HFF-Myc (cell line): Measurements from ENCODE around the gene SUCLG2.
A peak's percentile ranks its signal among the peaks of the same experiment; 100 is the strongest.

Experiments used
- DNase-seq: peaks from one replicate; pipeline ENCODE4 v3.0.0-alpha.2; 2011; ENCODE audit warnings: low read depth; ENCODE audit errors: extremely low read depth
- H3K4me3 ChIP-seq: replicated peaks from 2 replicates; pipeline ENCODE4 v1.5.1; 2011; ENCODE audit warnings: low read depth, mild to moderate bottlenecking, control low read depth, low read length
- TF ChIP-seq, protein P1 (sequence below): IDR thresholded peaks from 2 replicates; pipeline ENCODE4 v1.5.1; 2012; ENCODE audit warnings: mild to moderate bottlenecking, low read depth, low read length, control low read depth; ENCODE audit errors: missing control alignments

SUCLG2 gene

DNA sequence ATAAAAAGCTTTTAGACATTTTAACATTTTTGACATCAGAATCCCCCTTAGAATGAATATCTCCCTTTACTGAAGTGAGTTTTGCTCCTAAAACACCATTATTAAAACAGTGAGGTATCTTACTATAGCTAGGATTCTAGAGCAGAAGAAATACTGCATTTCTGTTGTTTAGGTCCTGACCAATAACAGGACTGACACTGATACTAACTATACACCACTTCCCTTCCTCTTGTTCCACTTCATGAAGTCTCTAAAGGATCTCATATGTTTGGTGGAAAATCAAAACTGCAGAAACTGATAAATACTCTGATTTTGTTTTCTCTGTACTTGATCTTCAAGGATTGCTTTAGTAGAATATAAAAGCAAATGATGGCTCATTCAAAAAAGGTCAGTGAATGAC is 230.7 kb downstream of the SUCLG2 start:
- no peak for DNase-seq
- TF ChIP-seq, protein P1, sequence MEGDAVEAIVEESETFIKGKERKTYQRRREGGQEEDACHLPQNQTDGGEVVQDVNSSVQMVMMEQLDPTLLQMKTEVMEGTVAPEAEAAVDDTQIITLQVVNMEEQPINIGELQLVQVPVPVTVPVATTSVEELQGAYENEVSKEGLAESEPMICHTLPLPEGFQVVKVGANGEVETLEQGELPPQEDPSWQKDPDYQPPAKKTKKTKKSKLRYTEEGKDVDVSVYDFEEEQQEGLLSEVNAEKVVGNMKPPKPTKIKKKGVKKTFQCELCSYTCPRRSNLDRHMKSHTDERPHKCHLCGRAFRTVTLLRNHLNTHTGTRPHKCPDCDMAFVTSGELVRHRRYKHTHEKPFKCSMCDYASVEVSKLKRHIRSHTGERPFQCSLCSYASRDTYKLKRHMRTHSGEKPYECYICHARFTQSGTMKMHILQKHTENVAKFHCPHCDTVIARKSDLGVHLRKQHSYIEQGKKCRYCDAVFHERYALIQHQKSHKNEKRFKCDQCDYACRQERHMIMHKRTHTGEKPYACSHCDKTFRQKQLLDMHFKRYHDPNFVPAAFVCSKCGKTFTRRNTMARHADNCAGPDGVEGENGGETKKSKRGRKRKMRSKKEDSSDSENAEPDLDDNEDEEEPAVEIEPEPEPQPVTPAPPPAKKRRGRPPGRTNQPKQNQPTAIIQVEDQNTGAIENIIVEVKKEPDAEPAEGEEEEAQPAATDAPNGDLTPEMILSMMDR, result no peak
- H3K4me3 ChIP-seq, result no peak overlapping the region

DNA sequence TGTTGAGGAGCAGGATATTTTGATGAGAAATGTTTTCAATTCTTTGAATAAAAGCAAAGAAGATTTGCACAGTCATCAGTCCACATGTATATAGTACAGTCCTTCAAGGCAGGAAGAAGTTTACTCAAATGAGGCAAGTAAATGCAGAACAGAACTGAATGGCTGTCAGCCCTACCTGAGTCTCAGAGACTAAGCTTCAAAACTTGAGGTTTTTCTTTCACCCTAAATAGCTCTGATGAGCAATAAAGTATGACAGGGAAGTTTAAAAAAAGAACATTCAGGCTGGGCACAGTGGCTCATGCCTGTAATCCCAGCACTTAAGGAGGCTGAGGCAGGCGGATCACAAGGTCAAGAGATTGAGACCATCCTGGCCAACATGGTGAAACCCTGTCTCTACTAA is 232.5 kb downstream of the SUCLG2 start:
- H3K4me3 ChIP-seq, result no peak overlapping the region
- DNase-seq, result no peak
- TF ChIP-seq, protein P1, result no peak

DNA sequence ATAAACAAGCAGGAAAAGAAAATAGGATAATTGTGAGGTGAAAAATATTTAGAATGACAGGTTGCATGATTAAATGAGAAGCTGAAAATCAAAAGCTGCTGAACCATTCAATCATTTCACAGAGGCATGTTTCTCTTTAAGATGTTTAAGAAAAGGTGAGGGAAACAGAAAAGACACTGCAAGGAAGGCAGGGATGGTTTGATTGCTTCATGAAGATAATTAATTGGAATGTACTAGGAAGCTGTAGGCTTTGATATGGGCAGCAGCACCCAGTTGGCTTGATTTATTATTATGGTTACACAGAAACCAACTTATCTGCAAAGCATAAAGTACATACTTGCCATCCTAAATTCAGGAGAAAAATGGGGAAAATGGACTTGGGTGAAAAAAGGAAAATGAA is 234.6 kb downstream of the SUCLG2 start:
- no peak overlapping the region for H3K4me3 ChIP-seq
- no peak for DNase-seq
- TF ChIP-seq, protein P1, result no peak

DNA sequence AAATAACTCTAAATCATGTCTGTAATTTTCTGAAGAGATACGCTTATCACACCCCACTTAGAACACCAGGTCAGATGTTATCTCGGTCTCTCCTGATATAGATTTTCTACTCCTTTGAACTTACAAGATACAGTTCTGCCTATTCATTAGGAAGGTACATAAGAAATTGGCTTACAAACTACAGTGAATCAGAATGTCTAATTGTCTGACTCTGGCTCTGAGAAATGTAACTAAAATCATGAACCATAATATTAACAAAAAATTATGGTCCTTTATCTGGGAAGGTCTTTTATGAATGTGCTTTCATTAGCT is 235.2 kb downstream of the SUCLG2 start:
- no peak for DNase-seq

DNA sequence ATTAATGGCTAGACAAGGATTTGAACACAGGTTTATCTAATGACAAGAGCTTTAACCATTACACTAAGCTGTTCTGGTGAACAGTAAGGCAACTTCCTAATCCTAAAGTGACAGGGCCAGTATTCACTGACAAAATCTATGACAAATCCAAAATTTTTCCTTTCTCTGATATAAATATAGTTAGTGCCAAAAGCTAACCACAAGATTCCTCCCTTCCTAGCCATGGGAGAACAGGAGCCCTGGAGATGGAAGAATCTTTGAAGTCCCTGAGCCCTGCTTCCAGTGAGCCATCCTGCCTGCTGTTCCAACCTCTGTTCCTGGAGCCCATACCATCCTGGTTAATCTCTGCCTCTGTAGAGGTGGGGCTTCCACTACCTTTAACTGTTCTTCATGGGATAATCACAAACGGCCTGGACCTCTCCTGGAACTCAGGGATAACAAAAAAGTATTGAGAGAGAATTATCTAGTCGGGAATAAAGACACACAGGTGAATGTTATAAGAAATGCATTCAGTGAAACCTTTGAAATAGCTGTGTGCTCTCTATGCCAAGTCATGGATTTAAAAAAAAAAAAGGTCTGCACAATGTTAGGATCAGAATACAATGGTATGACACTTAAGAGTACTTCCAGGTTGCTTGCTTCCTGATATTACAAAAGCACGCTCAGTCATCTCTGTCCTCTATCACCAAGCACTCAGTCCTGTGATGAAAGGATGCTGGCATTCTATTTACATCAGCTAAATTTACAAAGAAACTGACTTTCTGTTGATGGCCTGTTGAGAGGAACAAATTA is 235.8 kb downstream of the SUCLG2 start:
- DNase-seq, result no peak
- TF ChIP-seq, protein P1, result no peak
- no peak overlapping the region for H3K4me3 ChIP-seq

More for the DNA sequence above, 235.2 kb downstream of the SUCLG2 start:
- TF ChIP-seq, protein P1, result no peak
- H3K4me3 ChIP-seq, result no peak overlapping the region

DNA sequence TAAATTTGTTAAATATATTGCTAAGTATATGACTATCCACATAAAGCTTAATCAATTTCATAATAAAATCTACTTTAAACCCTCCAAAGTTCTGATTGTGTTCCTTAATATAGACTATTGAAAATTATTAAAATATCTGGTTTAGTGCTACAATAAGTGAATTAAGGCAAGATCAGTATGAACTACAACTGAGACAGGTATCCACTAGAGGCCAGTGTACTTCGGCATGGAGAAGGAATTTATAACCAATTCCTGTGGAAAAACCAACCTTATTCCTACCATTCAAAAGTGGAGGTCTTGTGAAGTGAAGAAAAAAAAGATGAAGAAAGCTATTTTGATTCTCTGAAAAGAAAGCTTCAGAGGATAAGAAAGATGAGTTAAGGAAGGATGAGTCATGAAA is 237.7 kb downstream of the SUCLG2 start:
- TF ChIP-seq, protein P1, result no peak
- DNase-seq, result no peak
- no peak overlapping the region for H3K4me3 ChIP-seq

DNA sequence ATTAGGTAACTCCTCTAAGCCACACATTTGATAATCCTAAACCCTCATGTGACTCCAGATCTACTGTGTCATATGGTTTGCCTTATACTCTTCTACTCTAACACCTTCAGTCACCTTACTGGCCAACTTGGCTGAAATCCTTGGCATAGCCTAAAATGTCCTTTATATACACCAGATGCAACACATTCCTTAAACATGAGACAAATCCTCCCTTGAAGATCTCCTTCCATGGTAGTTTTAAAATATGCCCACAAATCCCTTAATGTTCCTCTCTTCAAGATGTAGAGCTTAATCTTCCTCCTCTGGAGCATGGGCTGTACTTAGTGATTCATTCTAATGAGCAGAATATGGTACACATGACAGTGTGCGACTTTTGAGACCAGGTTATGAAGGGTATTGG is 238.9 kb downstream of the SUCLG2 start:
- TF ChIP-seq, protein P1, result no peak
- H3K4me3 ChIP-seq, result no peak overlapping the region
- peak; percentile 70 for DNase-seq
